Smooth muscle cell of the brain vasculature (primary cell): Measurements from ENCODE around the gene LLGL1.

Source experiments
- DNase-seq: peaks from one replicate; pipeline ENCODE4 v3.0.0-alpha.2; 2012; ENCODE audit warnings: low read depth, low spot score

LLGL1 gene

GRCh38 chr17:18270046-18270931 lies 44.9 kb downstream of the LLGL1 start:
- no peak for DNase-seq

DNA sequence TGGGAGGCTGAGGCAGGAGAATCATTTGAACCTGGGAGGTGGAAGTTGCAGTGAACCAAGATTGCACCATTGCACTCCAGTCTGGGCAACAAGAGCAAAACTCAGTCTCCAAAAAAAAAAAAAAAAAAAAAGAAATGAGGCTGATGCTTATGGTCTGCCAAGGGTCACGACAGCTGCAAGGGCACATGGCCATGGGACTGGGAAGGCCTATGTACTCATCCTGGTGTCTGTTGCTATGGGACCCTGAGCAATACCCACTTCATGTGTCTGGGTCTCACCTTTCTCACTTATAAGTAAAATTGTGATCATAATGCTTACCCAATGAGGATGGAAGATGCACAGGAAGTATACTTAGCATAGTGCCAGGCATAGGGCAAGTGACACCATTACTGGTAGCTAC lies 51.6 kb downstream of the LLGL1 start:
- no peak for DNase-seq

DNA sequence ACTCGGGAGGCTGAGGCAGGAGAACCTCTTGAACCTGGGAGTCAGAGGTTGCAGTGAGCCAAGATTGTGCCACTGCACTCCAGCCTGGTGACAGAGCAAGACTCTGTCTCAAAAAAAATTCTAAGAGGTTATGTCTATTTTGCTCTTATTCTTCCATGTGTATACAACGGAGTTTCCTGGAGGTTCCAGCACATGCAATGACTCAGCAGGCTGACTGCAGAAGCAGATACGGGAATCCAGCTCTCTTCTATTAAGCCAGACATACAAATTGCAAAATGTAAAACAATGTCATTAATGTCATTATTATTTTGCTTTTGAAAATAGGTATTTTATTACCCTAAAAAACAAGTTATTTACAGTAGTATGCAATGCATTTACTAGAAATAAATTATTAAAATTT lies 53.4 kb downstream of the LLGL1 start:
- DNase-seq = no peak

DNA sequence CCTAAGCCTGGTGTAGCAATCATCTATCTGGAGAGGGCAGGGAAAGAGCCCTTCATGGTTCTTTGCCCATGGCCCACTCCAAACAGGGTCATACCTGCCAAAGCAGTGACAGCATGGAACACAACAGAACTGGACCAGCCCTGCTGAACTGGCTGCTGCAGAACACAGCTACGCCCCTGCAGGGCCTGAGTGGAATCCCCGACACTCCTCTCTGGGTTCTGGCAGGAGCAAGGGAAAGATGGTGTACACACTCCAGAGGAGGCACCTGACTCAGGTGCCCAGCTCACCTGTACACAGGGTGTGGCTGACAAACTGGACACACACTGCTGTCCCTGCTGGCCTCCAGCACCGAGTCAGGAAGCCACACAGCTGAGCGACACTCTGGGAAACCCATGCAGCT lies 54.8 kb downstream of the LLGL1 start:
- no peak for DNase-seq

- no peak for DNase-seq
These were observed 55.4 kb downstream of the LLGL1 start for GRCh38 chr17:18280766-18281371.

- DNase-seq = no peak
These were observed 56.4 kb downstream of the LLGL1 start for GRCh38 chr17:18281788-18282187.

GRCh38 chr17:18285296-18285695 lies 59.9 kb downstream of the LLGL1 start:
- DNase-seq = no peak

GRCh38 chr17:18291718-18292540 lies 66.5 kb downstream of the LLGL1 start:
- no peak for DNase-seq
